Loucy (cell line): Measurements from ENCODE around the gene KRTAP2-3.

Source experiments
- H2AFZ ChIP-seq: fragments of 200-600 bp; sonication (generic); 2 replicates; pipeline ENCODE4 v1.6.0; 2016; ENCODE audit warnings: antibody characterized with exemption, mild to moderate bottlenecking, low read length, moderate library complexity
- H3F3A ChIP-seq: fragments of 200-600 bp; 2 replicates; pipeline ENCODE4 v1.6.0; 2016; ENCODE audit warnings: antibody characterized with exemption, low read depth, mild to moderate bottlenecking
- H3K27me3 ChIP-seq: fragments of 200-600 bp; sonication (generic); 2 replicates; pipeline ENCODE4 v1.6.1; 2014; ENCODE audit warnings: low read length, mild to moderate bottlenecking; ENCODE audit not compliant: insufficient read depth, poor library complexity, severe bottlenecking
- H3K36me3 ChIP-seq: fragments of 200-600 bp; sonication (generic); 2 replicates; pipeline ENCODE4 v1.6.1; 2016; ENCODE audit warnings: low read length; ENCODE audit not compliant: insufficient read depth
- H3K4me1 ChIP-seq: fragments of 200-600 bp; sonication (generic); 2 replicates; pipeline ENCODE4 v1.5.1; 2014; ENCODE audit warnings: low read length, mild to moderate bottlenecking; ENCODE audit not compliant: insufficient read depth, poor library complexity, severe bottlenecking
- H3K4me2 ChIP-seq: fragments of 200-600 bp; sonication (generic); 2 replicates; pipeline ENCODE4 v1.6.0; 2014; ENCODE audit warnings: antibody characterized with exemption, low read length, low read depth, mild to moderate bottlenecking; ENCODE audit not compliant: poor library complexity, severe bottlenecking
- H3K4me3 ChIP-seq: fragments of 200-600 bp; sonication (generic); 2 replicates; pipeline ENCODE4 v1.5.1; 2014; ENCODE audit warnings: low read length, mild to moderate bottlenecking, mixed read lengths; ENCODE audit not compliant: poor library complexity, severe bottlenecking
- H3K79me2 ChIP-seq: fragments of 200-600 bp; sonication (generic); 2 replicates; pipeline ENCODE4 v1.6.1; 2014; ENCODE audit warnings: low read length; ENCODE audit not compliant: insufficient read depth
- H3K9ac ChIP-seq: fragments of 200-600 bp; sonication (generic); 2 replicates; pipeline ENCODE4 v1.6.0; 2014; ENCODE audit warnings: mild to moderate bottlenecking, low read depth, low read length, moderate library complexity; ENCODE audit not compliant: poor library complexity, severe bottlenecking
- H3K9me2 ChIP-seq: fragments of 200-600 bp; sonication (generic); replicated peaks from 2 replicates; pipeline ENCODE4 v1.6.1; 2016; ENCODE audit warnings: low read depth, low read length, mixed read lengths
- H3K9me3 ChIP-seq: fragments of 200-600 bp; sonication (generic); 2 replicates; pipeline ENCODE4 v1.6.1; 2014; ENCODE audit warnings: mild to moderate bottlenecking, antibody characterized with exemption, low read length, low read depth; ENCODE audit not compliant: insufficient read depth
- H4K20me1 ChIP-seq: fragments of 200-600 bp; sonication (generic); 2 replicates; pipeline ENCODE4 v1.6.0; 2014; ENCODE audit warnings: antibody characterized with exemption, low read length, mild to moderate bottlenecking; ENCODE audit not compliant: insufficient read depth, poor library complexity, severe bottlenecking
- CTCF ChIP-seq: fragments of 200-600 bp; sonication (generic); conservative IDR thresholded peaks from 2 replicates; pipeline ENCODE4 v1.5.1; 2014; ENCODE audit warnings: mild to moderate bottlenecking, antibody characterized with exemption, low read length
- EZH2phosphoT487 ChIP-seq: fragments of 200-600 bp; IDR thresholded peaks from 2 replicates; pipeline ENCODE4 v1.6.1; 2018; ENCODE audit warnings: antibody characterized with exemption, mild to moderate bottlenecking, moderate library complexity, borderline replicate concordance

Gene KRTAP2-3

GRCh38 chr17:41029633-41030245 is 30.2 kb downstream of the KRTAP2-3 start, which contains the start of gene KRTAP1-4:
KRTAP1-4 (minus strand) TSS chr17:41030195; CDS start chr17:41030078, 117 bp downstream.
- Histone ChIP-seq H2AFZ (no peak within 1 kb of the TSS), H3K4me1 (no peaks in the 10 kb centered on the region), H3K79me2 (no peaks in the 10 kb centered on the region), H3K4me2 (no peak within 1 kb of the TSS), H3F3A (no peaks in the 10 kb centered on the region), H4K20me1 (no peaks in the 10 kb centered on the region), H3K9me3 (no peaks in the 10 kb centered on the region), H3K9me2 (no peaks in the 10 kb centered on the region), H3K4me3 (no peak within 1 kb of the TSS), H3K27me3 (no peaks in the 10 kb centered on the region), H3K9ac (no peak within 1 kb of the TSS), H3K36me3 (no peaks in the 10 kb centered on the region)
- TF ChIP-seq CTCF = no peak
- TF ChIP-seq EZH2phosphoT487 = no peak

DNA sequence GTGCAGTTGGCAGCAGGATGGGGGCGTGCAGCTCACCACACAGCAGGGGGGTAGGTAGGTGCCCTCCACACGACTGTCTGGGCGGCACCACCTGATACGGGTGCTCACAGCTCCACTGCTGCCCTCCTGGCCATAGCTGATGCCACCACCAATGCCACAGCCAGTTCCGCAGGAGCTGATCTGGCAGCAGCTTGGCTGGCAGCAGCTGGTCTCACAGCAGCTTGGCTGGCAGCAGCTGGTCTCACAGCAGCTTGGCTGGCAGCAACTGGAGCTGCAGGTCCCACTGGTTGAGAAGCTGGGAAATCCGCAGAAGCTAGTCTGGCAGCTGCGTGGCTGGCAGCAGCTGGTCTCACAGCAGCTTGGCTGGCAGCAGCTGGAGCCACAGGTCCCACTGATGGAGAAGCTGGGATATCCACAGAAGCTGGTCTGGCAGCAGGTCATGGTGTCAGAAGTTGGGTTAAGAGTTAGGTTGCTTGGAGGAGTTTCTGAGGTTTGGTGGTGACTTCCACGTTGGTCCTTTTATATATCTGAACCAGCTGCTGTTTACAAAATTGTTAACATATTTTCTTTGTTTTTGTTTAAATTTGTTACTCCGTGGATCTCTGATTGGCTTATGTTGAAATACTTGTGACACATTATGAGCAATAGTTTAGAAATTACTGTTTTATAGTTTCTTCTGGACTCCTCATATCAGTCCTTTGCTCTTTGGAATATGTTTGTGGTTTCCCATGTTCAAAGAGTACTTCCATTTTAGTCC is 33.0 kb downstream of the KRTAP2-3 start, which contains the start of gene KRTAP1-5:
KRTAP1-5 (minus strand) TSS at position 494 of the 757 bp plus-strand sequence; CDS start at position 441, 53 bp downstream.
- Histone ChIP-seq H3K9me2 (no peaks in the 10 kb centered on the region), H3K4me2 (no peak within 1 kb of the TSS), H3K4me3 (no peak within 1 kb of the TSS), H2AFZ (no peak within 1 kb of the TSS), H3K36me3 (no peaks in the 10 kb centered on the region), H3K79me2 (no peaks in the 10 kb centered on the region), H3K4me1 (no peaks in the 10 kb centered on the region), H3K27me3 (no peaks in the 10 kb centered on the region), H4K20me1 (no peaks in the 10 kb centered on the region), H3K9ac (no peak within 1 kb of the TSS), H3K9me3 (no peaks in the 10 kb centered on the region), H3F3A (no peaks in the 10 kb centered on the region)
- no peak for TF ChIP-seq EZH2phosphoT487

- no peak overlapping the region for H3K9ac ChIP-seq
- no peaks in the 10 kb centered on the region for H3K9me2 ChIP-seq
- no peak overlapping the region for H2AFZ ChIP-seq
- H3K79me2 ChIP-seq = no peaks in the 10 kb centered on the region
- H3K4me3 ChIP-seq = no peak overlapping the region
- no peaks in the 10 kb centered on the region for H3K4me1 ChIP-seq
- H3K36me3 ChIP-seq = no peaks in the 10 kb centered on the region
- H4K20me1 ChIP-seq = no peaks in the 10 kb centered on the region
- H3F3A ChIP-seq = no peaks in the 10 kb centered on the region
- H3K9me3 ChIP-seq = no peaks in the 10 kb centered on the region
- TF ChIP-seq EZH2phosphoT487 (no peak), CTCF (no peak)
- H3K27me3 ChIP-seq = no peaks in the 10 kb centered on the region
- H3K4me2 ChIP-seq = no peak overlapping the region
Measured at GRCh38 chr17:41024697-41025096, 35.2 kb downstream of the KRTAP2-3 start.
